Measurements from ENCODE around the gene TRIM72. TPM values are rescaled to one million over a fixed set of nuclear protein-coding genes. Genes with fewer than 3 reads are reported as not detected.
"Not testable (repeated sequence)": the region's sequence is repeated elsewhere in the genome, so short reads cannot be mapped to it uniquely, and the experiment has no call there.

TRIM72 gene
- total RNA-seq, 4 donors from 2014 or later = under 0.01 to 0.84 TPM; not detected in 2

GRCh38 chr16:31194898-31195297, 19.0 kb upstream of the TRIM72 start:
- no peaks in the 10 kb centered on the region for H3K27me3 ChIP-seq
- no peak overlapping the region for H3K27ac ChIP-seq (replicated peaks in 1 of 4)
- intact Hi-C loops (cut with DNase I) = no loop called here
- WGBS = 87% methylated on average over 7 of the region's 7 CpGs
- TF ChIP-seq CTCF (IDR thresholded peaks at IDR 0.05) (no peak), EP300 (IDR thresholded peaks at IDR 0.05) (no peak), POLR2A (IDR thresholded peaks at IDR 0.05; ENCODE audit: low read depth) (no peak), POLR2AphosphoS5 (IDR thresholded peaks at IDR 0.05) (no peak)
- no peak overlapping the region for H3K4me3 ChIP-seq
- H3K36me3 ChIP-seq = peaks cover 64 to 95% (median 89%) of the 10 kb centered on the region in 4 donors
- no peaks in the 10 kb centered on the region for H3K4me1 ChIP-seq
- no peak for DNase-seq (ENCODE audit: extremely low spot score)
- no peaks in the 10 kb centered on the region for H3K9me3 ChIP-seq

GRCh38 chr16:31195861-31196260, 18.1 kb upstream of the TRIM72 start:
- H3K4me3 ChIP-seq; H3K9me3 ChIP-seq; H3K27ac ChIP-seq (replicated peaks in 1 of 4); H3K27me3 ChIP-seq; H3K4me1 ChIP-seq; intact Hi-C loops (cut with DNase I); DNase-seq (ENCODE audit: extremely low spot score): not testable (repeated sequence)
- WGBS = 93% methylated on average over 11 of the region's 11 CpGs
- peaks cover 54 to 89% (median 79%) of the 10 kb centered on the region in 4 donors for H3K36me3 ChIP-seq

DNA sequence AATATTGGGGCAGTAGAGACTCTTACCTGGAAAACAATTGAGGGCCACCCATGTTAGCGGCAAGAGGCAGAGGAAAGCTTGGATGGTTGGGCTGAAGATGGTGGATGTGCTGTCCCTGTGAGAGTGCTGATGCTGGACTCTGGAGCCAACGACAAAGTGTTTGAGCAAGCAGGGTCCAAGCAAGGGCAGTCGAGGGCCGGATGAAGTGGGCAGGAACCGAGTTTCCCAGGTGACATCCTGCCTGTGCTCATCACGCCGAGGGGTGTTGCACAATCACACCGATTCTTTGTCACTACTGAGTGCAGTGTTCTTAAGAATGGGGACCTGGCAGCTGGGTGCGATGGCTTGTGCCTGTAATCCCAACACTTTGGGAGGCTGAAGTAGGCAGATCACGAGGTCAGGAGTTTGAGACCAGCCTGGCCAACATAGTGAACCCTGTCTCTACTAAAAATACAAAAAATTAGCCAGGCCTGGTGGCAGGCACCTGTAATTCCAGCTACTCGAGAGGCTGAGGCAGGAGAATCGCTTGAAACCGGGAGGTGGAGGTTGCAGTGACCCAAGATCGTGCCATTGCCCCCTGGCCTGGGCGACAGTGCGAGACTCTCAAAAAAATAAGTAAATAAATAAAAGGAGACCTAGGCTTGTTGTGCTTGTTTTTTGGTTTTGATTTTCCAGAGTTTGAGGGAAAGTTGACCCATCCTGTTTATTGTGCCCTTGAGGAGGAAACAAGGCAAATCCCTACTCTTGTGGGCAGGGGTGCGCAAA, 17.4 kb upstream of the TRIM72 start:
- Histone ChIP-seq H3K36me3 (peaks cover 48 to 83% (median 73%) of the 10 kb centered on the region in 4 donors), H3K4me3 (no peak overlapping the region), H3K4me1 (peaks cover 5 to 11% (median 8%) of the 10 kb centered on the region in 4 donors), H3K27me3 (peaks cover 0 to 3% (median 0%) of the 10 kb centered on the region in 4 donors), H3K27ac (replicated peaks in 1 of 4) (no peak overlapping the region), H3K9me3 (no peaks in the 10 kb centered on the region)
- intact Hi-C loops (cut with DNase I) = no loop called here
- TF ChIP-seq POLR2AphosphoS5 (IDR thresholded peaks at IDR 0.05) (peak in 1 of 2 donors; percentile 34), POLR2A (IDR thresholded peaks at IDR 0.05; ENCODE audit: low read depth) (no peak)
- DNase-seq (ENCODE audit: extremely low spot score) = no peak
- 84% methylated on average over 16 of the region's 17 CpGs for WGBS

- no peak for DNase-seq (ENCODE audit: extremely low spot score)
- WGBS = 68% methylated on average over 7 of the region's 7 CpGs
- Histone ChIP-seq H3K27me3 (peaks cover 0 to 20% (median 3%) of the 10 kb centered on the region in 4 donors), H3K27ac (replicated peaks in 1 of 4) (no peak overlapping the region), H3K4me3 (no peak overlapping the region), H3K4me1 (peaks cover 13 to 30% (median 26%) of the 10 kb centered on the region in 4 donors), H3K36me3 (peaks cover 29 to 64% (median 54%) of the 10 kb centered on the region in 4 donors), H3K9me3 (no peaks in the 10 kb centered on the region)
- TF ChIP-seq POLR2AphosphoS5 (IDR thresholded peaks at IDR 0.05) (no peak), CTCF (IDR thresholded peaks at IDR 0.05) (no peak), POLR2A (IDR thresholded peaks at IDR 0.05; ENCODE audit: low read depth) (no peak)
- intact Hi-C loops (cut with DNase I) = loop anchor here (2.0 kb wide), 1 partner anchor 28 kb away; no protein-coding TSS in a partner anchor
Measured at GRCh38 chr16:31198207-31198882, 15.6 kb upstream of the TRIM72 start.

DNA sequence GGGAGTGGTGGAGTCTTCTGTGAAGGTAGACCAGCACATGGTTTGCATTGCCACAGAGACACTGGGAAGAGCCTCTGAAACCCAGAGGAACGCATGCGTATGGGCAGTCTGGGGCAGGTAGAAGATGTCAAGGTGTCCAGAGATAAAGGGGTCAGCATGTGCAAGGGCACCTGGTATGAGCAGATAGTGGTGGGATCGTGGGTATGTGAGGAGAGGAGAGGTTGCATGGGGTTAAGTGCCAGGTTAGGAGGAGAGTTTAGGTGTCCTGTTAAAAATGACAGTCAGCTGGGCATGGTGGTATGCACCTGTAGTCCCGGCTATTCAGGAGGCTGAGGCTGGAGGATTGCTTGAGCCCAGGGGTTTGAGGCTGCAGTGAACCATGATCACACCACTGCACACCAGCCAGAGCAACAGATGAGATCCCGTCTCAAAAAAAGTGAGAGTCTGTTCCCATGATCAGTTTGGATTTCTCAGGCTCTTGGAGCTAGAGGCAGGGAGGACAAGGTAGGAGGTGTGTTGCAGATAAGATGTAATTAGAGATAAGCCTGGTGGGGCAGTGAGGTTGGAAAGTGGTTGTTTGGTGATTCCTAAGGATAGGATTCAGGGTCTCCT, 14.4 kb upstream of the TRIM72 start:
- WGBS = 96% methylated on average over 5 of the region's 5 CpGs
- no peaks in the 10 kb centered on the region for H3K9me3 ChIP-seq
- peaks cover 13 to 33% (median 30%) of the 10 kb centered on the region in 4 donors for H3K4me1 ChIP-seq
- intact Hi-C loops (cut with DNase I) = loop anchor here (2.0 kb wide), 1 partner anchor 29 kb away; no protein-coding TSS in a partner anchor
- peaks cover 18 to 52% (median 43%) of the 10 kb centered on the region in 4 donors for H3K36me3 ChIP-seq
- peaks cover 0 to 20% (median 3%) of the 10 kb centered on the region in 4 donors for H3K27me3 ChIP-seq
- no peak overlapping the region for H3K27ac ChIP-seq (replicated peaks in 1 of 4)
- no peak for TF ChIP-seq EP300 (IDR thresholded peaks at IDR 0.05)
- no peak for TF ChIP-seq CTCF (IDR thresholded peaks at IDR 0.05)
- TF ChIP-seq POLR2A (IDR thresholded peaks at IDR 0.05; ENCODE audit: low read depth) = no peak
- no peak for TF ChIP-seq POLR2AphosphoS5 (IDR thresholded peaks at IDR 0.05)
- DNase-seq (ENCODE audit: extremely low spot score) = no peak
- no peak overlapping the region for H3K4me3 ChIP-seq

GRCh38 chr16:31200111-31200510, 13.8 kb upstream of the TRIM72 start:
- H3K4me3 ChIP-seq; DNase-seq (ENCODE audit: extremely low spot score); H3K27ac ChIP-seq (replicated peaks in 1 of 4); H3K9me3 ChIP-seq; intact Hi-C loops (cut with DNase I): not testable (repeated sequence)
- peaks cover 0 to 20% (median 3%) of the 10 kb centered on the region in 4 donors for H3K27me3 ChIP-seq
- H3K4me1 ChIP-seq = peaks cover 13 to 33% (median 30%) of the 10 kb centered on the region in 4 donors
- 88% methylated on average over 8 of the region's 8 CpGs for WGBS
- H3K36me3 ChIP-seq = peaks cover 13 to 47% (median 37%) of the 10 kb centered on the region in 4 donors
